ENCODE measurements around the gene XPC.
"Not testable (repeated sequence)": the region's sequence is repeated elsewhere in the genome, so short reads cannot be mapped to it uniquely, and the experiment has no call there.

Gene XPC

DNA sequence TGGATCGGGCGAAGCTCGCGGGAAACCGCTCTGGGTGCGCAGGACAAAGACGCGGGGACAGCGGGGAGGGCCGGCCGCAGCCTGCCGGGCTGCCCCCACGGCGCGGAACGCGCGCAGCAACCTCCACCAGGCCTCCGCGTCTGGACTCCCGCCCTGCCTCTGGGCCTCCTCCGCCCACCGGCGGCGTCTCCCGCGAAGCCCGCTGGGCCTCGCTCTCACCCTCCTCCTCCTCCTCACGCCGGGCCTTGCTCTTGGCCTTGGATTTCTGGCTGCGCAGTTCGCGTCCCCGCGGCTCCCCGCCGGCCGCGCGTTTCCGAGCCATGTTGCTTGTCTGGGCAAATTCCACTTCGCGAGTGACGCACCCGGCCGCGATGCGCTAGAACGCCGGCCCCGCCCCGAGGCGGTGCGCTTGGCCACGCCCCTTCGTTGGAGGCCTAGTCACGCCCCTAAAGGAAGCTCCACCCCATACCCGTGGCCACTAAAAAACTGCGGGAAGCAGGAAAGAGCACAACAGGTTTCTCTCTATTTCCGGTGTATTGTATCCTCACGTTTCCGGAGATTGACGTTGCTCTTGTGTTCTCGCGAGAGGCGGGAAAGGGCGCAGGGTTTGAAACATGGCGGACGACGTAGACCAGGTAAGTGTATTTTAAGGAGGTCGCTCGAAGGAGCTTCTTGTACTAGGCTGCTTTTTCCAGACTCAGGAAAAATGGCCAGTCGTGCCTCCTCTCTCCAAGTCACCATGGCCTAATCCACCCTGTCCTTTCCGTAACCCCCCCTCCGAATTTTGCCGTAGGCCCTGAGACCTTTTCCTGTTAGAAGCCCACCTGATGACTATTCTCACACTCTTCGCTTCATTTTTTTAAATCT is at the start of gene XPC, which contains the start of gene LSM3:
Gene XPC, minus strand, starts transcription at position 355 of the 867 bp plus-strand sequence. Its CDS starts 33 bp downstream, at position 322.
Gene LSM3, plus strand, starts transcription at position 571 of the 867 bp plus-strand sequence. Its CDS starts 44 bp downstream, at position 615.
- DNase-seq: peak; percentile 98

DNA sequence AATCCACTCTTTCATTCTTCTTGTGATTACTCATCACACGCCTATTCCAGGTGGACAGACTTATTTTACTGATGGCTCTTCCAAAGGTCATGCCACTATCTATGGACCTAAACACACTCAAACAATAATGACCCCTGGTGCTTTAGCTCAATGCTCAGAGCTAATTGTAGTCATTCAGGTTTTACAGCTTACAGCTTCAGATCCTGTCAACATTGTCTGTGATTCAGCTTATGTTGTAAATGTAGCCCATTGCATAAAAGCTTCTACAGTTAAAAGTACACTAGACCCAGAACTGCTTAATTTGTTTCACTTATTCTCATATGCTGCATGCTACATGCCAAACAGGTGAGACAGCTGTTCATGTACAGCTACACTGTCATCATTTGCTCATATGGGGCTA is 49.5 kb upstream of the XPC start:
- no peak for DNase-seq

DNA sequence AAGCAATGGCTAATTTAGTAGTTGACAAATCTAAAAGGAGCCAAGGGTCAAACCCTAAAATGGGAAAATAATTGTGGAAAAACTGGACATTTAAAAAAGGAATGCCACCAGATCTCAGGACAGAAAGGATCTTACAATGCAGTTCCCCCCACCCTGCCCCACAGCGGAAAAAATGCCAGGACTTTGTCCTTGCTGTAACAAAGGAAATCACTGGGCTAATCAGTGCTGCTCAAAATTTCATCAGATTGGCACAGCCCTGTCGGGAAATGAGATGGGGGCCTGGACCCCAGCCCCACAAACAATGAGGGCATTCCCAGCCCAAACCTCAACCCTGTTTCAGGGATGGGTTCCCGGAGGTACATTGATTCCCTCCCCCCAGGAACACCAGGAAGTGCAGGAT is 48.0 kb upstream of the XPC start:
- DNase-seq: not testable (repeated sequence)

DNA sequence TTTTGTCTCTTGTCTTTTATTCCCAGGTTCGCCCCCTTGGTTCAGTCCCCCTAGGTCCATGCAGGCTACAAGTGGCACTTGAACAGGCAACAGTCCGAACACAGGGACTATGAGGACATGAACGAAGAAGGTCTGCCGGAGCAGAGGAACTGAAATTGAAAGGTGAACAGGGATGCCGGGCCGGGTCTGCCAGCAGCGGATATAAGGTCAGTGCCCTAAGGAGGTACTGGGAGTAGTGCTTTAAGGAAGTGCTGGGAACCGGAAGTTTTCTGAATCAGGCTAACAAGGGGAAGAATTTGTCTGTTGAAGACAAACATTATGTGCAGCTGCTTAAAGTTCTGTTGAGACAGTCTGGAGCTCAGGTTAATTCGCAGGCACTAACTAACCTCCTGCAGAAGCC is 47.0 kb upstream of the XPC start:
- no peak for DNase-seq

DNA sequence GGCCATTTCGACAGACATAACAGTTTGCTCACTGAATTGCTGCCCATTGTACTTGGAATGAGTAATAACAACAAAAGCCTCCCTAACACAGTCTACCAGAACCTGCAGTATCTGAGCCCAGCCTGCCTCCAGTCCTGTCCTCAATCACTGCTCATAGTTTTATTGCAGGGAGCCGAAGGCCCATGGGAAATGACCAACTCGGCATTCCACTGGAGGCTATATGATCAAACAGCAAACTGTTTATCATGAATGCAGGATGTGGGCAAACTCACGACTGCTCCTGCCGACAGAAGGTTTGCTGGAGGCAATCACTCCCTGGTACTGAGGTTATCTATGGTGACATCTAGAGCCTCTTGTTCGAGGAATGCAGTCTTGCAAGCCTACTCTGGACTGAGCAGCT is 46.5 kb upstream of the XPC start:
- DNase-seq: no peak

DNA sequence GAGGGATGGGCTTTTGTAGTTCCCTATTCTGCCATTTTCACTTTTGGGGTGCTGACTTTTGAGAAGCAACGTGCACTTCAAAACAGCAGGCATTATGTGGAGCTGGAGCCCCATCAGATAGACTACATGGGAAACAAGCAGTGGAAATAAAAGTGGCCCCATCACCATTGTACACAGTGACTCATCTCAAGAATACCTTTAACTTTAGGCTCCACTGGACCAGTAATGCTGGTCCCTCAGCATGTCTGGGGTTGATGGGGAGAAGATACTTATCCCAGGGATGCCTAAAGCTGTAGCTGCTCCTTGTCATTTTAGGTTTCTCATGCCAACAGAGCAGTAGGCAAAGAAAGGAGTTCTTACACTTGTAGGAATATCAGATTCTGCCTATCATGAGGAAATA is 45.2 kb upstream of the XPC start:
- no peak for DNase-seq

DNA sequence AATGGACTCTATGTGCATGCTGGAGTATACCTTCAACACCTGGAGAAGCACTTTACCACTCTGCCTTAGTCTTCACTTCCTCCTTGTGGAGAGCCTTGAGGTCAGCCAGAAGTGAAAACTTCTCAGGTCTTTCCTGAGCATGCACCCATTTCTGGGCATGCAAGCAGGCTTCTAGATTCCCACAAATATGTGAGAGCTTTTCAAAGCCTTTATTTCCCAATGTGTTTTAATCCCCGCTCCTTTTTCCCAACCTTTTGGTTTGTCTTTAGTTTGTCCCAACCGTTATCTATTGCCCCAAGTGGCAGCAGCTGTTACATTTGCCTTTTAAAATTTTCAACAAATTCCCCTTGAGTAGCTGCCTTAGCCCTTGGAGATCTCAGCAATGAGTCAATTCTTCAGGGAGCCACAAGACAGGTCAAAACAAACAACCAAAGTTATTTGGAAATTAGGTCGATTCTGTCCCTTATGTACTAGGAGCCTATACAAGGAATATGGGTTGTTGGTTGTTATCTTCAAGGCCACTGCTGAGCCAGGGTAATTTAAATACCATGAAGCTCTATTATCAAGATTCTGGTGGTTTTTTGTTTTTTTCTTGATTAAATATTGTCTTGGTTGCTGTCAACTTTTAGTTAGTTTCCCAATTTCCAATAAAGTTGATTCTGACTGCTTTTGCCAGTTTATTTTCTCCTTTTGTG is 44.6 kb upstream of the XPC start:
- DNase-seq: no peak

DNA sequence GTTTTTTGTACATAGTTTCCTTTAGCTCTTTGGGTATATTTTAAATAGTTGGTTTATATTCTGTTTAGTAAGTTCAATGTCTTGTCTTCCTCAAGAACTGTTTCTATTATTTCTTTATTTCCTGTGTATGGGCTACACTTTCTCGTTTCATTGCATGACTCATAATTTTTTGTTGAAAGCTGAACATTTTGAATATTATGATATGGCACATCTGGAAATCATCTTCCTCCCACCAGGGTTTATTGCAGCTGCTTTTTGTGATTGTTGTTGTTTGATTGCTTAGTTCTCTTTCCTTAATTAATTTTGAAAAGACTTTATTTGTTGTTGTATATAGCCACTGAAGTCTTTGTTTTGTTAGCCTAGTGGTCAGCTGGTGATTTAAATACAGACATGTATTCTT is 44.1 kb upstream of the XPC start:
- no peak for DNase-seq

DNA sequence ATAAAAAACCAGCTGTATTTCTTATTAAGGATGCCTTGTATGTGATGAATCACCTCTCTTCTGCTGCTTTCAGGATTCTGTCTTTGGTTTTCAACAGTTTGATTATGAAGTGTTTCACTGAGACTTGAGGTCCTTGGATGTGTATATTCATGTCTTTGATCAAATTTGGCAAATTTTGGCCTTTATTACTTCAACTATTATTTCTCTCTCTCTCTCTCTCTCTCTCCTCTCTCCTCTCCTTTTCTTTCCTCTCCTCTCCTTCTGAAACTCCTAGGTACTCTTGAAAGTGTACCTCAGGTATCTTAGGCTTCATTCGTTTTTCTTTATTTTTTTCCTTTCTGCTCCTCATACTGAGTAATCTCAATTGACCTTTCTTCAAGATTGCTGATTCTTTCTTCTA is 43.5 kb upstream of the XPC start:
- DNase-seq: no peak

DNA sequence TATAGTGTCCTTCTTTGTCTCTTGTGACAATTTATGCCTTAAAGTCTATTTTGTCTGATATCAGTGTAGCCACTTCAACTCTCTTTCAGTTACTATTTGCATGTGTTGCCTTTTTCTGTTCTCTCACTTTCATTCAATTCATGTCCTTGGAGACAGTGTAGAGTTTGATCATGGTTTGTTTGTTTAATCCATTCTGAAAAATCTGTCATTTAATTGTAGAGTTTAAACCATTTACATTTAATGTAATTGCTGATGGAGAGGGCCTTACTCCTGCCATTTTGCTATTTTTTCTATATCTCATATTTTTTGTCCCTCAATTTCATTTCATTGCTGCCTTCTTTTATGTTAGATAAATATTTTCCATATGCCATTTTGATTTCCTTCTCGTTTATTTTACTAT is 42.5 kb upstream of the XPC start:
- no peak for DNase-seq

DNA sequence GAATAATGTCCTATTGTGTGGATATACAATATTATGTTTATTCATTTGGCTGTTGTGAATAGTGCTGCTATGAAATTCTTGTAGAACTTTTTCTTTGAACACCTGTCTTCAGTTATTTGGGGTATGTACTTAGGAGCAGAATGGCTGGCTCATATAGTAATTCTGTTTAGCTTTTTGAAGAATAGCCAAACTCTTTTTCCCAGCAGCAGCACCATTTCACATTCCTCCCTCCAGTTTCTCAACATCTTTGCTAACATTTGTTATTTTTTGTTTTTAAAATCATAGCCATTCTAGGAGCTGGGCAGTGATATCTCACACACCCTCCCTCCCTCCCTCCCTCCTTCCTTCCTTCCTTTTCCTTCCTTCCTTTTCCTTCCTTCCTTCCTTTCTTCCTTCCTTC is 40.0 kb upstream of the XPC start:
- DNase-seq: no peak

DNA sequence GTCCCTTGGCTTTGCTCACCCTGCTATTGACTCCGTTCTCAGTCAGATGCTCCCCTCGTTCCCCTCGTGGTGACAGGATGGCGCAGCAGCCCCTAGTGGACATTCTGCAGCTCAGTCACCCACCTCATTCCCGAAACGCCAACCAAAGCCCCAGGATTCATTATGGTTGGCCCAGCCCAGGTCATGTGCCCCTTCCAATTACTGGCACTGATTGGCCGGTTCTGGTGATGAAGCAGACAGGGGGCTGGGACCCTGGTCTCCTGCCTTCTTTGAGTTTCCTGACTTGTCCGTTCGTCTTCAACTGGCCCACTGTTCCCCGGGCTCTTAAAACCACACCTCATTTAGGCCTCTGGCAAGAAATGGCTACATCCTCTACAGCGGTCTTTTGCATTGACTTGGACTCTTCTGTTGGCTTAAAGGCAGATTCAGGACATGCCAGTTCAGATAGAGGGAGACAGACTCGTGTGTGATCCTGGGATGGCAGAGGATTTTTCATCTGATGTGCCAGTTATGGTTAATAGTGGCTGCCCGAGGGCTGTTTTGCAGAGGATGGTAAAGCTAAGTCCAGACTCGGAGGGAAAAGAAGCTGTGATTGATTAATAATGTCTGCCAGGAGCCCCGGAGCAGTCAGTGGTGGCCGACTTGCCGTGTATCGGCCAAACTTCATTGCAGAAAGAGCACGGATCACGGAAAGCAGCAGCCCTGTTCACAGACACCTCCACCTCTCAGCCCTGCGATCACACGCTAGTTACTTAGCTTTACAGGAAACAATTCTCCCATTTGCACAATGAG is 38.1 kb upstream of the XPC start:
- DNase-seq: peak; percentile 66

DNA sequence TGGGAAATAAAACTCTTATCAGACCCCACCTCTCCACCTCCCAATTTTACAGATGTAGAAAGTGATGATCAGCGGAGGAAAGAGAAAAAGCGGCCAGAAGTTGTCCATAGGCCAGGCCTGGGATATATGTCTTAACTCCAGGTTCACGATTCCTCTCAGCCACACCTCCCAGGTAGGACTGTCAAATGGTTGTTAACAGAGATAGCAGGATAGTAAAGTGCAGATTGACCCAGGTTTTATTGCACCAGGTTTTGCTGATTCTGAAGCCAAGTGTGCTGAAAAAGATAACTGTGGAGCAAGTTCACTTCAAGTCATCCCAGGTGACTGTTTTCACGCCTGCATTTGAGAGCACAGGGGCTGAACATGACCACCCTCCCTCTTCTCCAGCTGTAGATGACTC is 36.4 kb upstream of the XPC start:
- DNase-seq: no peak

DNA sequence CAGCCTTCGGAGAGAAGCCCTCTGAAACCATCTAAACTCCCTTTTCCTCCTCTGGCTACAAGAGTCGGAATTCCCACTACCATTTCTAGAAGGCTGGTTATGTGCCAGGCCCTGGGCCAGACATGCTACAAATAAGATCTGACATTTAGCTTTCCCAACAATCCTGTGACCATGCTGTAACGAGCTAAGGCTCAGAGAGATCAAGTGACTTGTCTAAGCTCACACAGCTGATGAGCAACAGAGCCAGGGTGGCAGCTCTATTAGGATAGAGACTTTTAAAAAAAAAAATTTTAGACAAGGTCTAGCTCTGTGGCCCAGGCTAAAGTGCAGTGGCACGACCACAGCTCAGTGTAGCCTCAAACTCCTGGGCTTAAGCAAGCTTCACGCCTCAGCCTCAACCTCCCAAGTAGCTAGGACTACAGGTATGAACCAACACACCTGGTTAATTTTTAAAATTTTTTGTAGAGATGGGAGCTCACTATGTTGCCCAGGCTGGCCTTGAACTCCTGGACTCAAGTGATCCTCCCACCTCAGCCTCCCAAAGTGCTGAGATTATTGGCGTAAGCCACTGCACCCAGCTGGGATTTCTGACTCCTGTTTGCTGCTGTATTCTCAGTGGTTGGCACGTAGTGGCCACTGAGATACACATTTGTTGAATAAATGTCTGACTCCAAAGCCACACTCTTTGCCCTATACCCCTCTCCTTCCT is 34.8 kb upstream of the XPC start:
- DNase-seq: no peak

DNA sequence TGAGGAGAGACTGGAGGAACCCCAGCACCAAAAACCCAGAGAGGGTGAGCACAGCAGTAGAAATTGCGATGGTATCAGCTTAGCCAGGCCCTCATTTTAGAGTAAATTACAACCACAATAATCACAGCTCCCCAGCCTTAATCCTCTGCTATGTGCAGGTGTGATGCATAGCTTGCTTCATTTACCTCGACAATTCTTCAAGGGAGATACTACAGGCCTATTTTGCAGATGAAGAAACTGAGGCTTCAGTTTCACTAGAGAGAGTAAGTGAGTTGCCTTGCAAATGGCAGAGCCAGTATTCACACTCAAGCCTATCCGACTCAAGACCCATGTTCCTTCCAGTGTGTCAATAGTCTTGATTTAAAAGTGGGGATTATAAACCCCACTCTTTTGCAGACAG is 33.6 kb upstream of the XPC start:
- DNase-seq: no peak

DNA sequence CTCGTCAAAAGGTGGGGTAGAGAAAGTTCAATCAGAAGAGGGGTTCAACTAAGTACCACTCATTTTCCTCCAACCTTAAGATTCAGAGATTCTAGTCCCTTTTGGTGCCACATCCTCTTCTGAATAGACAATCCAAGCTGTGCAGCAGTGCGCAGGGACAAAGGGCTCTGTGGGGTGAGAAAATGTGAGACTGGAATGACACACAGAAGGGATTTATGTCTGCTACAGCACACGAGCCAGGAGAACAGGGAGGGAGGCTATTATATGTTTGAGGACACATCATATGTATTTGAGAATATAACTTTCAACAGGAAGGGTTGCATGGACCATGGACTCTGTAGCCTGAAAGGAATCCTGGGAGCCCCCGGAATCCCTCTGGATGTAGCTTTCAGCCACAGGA is 33.2 kb upstream of the XPC start:
- DNase-seq: no peak

DNA sequence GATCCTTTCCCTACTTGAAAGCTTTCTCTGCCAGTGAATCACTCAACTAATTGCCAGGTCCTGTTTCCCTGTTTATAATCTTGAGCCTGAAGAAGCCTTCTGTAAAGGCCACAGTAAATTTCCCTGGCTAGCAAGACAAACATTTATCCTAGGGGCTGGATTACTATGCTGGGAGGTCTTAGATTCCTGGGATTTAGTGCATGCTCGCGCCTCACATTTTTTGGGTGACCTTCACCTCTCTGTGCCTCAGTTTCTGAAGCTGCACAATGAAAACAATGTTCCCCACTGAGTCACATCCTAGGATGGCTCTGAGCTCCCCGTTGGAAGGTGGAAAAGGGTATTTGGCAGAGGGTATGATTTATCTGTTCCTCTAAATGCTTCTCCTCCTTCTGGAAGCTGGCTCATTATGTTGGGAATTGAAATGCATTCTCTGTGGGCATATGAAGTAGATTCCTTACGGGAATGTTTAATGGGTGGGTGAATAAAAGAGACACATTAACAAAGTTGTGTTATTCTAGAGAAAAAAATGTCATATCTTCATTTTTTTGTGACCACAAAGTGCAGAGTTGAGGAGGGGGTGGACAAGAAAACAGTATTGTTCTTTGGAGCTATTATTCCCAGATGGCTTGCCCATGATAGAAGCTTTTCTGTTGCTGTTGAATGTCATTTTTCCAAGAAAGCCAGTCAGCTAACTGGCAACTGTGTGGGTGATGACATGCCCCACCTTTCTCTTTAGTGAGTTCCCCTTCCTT is 32.6 kb upstream of the XPC start:
- no peak for DNase-seq

DNA sequence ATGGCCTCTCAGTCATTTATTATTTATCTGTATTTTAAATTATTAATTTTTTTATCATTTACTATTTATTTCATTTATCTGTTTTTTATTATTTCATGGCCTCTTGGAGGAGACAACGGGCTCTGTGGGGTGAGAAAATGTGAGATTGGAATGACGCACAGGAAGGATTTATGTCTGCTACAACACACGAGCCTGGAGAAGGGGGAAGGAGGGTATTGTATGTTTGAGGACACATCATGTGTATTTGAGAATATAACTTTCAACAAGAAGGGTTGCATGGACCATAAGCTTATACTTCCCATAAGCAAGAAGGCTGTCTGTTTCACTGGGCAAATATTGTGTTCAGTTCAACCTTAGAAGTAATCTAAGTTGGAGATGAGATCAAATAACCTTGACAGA is 31.9 kb upstream of the XPC start:
- no peak for DNase-seq

DNA sequence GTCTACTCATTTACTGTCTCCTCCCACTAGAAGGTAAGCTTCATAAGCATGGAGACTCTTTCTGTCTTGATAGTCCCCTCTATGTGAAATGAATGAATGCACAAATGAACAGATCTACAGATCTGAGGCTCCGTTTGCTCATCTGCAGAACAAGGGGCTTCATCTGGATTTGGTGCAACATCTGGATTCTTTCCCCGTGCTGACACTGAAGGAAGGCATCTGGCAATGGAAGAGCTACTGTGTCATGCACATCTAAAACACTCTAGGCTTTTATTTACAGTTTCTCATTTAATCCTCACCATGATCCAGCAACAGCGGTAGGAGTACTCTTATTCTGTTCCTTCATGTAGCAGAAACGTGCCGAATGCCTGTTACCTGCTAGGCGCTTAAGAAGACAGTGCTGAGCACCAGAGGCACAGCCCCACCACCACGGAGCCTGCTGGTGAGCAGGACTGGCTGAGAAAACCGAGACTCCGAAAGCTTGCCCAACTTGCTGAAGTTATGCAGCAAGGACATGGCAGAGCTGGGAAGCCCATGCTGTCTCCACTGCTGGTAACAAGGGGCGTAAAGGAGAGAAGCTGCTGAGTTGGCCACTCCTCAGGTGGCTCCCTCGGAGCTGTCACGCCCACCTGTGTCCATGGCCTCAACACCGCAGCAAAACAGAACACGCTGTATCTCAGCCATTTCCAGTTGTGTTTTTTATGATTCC is 31.3 kb upstream of the XPC start:
- no peak for DNase-seq

DNA sequence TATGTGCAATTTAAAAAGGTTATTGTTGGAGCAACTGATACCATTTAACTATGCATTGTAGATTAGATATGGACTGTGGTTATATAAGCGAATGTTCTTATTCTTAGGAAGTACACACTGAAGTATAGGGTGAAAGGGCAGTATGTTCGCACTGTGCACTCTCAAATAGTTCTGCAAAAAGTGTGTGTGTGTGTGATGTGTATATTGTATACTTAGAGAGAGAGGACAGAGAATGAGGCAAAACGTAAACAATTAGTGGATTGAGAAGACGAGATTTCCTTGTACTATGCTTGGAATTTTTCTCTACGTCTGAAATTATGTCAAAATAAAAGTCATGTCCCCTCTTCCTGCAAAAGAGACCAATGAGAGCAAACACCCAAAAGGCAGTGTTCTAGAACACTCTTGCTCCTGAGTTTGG is 30.6 kb upstream of the XPC start:
- no peak for DNase-seq

DNA sequence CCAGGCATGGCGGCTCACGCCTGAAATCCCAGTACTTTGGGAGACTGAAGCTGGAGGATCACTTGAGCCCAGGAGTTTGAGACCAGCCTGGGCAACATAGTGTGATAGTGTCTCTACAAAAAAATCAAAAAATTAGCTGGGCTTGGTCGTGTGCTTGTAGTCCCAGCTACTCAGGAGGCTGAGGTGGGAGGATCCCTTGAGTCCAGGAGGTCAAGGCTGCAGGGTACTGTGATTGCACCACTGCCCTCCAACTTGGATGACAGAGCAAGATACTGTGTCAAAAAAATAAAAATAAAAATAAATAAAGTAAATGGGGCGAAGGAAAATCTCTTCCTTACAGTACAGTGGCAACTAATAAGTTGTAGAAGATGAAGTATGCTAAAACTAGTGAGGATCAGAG is 29.8 kb upstream of the XPC start:
- DNase-seq: no peak

Data from left hindlimb (tissue), 1 donor.